ENCODE data around the gene CDKN2AIPNL. TPM values are rescaled to one million over a fixed set of nuclear protein-coding genes. Genes with fewer than 3 reads are reported as not detected.
"Not testable (repeated sequence)": the region's sequence is repeated elsewhere in the genome, so short reads cannot be mapped to it uniquely, and the experiment has no call there.

Gene CDKN2AIPNL
- total RNA-seq, 4 donors from 2014 or later: 17.9 to 19.9 (median 18.8) TPM

DNA sequence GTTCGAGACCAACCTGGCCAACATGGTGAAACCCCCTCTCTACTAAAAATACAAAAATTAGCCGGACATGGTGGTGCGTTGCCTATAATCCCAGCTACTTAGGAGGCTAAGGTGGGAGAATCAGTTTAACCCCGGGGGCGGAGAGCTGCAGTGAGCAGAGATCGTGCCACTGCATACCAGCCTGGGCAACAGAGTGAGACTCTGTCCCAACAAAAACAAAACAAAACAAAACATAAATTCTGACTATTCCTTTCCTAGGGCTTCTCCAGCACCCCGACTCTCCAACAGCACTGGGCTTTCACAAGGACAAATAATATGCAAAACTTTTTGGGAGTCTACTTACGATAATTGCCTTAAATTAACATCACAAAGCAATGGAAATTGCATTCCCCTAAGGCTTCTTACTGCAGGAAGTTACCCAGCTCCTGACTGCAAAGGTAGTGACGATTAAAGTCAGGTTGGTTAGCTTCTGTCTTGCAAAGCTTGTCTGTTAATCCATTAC is 15.9 kb upstream of the CDKN2AIPNL start:
- Histone ChIP-seq H3K9me3 (no peaks in the 10 kb centered on the region), H3K4me3 (no peak overlapping the region), H3K27me3 (no peaks in the 10 kb centered on the region), H3K27ac (replicated peaks in 1 of 4) (no peak overlapping the region), H3K4me1 (no peaks in the 10 kb centered on the region), H3K36me3 (no peaks in the 10 kb centered on the region)
- 68% methylated on average over 9 of the region's 9 CpGs for WGBS
- no peak for DNase-seq (ENCODE audit: extremely low spot score)
- intact Hi-C loops (cut with DNase I): no loop called here
- TF ChIP-seq, protein P1, sequence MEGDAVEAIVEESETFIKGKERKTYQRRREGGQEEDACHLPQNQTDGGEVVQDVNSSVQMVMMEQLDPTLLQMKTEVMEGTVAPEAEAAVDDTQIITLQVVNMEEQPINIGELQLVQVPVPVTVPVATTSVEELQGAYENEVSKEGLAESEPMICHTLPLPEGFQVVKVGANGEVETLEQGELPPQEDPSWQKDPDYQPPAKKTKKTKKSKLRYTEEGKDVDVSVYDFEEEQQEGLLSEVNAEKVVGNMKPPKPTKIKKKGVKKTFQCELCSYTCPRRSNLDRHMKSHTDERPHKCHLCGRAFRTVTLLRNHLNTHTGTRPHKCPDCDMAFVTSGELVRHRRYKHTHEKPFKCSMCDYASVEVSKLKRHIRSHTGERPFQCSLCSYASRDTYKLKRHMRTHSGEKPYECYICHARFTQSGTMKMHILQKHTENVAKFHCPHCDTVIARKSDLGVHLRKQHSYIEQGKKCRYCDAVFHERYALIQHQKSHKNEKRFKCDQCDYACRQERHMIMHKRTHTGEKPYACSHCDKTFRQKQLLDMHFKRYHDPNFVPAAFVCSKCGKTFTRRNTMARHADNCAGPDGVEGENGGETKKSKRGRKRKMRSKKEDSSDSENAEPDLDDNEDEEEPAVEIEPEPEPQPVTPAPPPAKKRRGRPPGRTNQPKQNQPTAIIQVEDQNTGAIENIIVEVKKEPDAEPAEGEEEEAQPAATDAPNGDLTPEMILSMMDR (IDR thresholded peaks at IDR 0.05): no peak
- no peak for TF ChIP-seq POLR2AphosphoS5 (IDR thresholded peaks at IDR 0.05)
- no peak for TF ChIP-seq POLR2A (IDR thresholded peaks at IDR 0.05; ENCODE audit: low read depth)
- TF ChIP-seq EP300 (IDR thresholded peaks at IDR 0.05): no peak

DNA sequence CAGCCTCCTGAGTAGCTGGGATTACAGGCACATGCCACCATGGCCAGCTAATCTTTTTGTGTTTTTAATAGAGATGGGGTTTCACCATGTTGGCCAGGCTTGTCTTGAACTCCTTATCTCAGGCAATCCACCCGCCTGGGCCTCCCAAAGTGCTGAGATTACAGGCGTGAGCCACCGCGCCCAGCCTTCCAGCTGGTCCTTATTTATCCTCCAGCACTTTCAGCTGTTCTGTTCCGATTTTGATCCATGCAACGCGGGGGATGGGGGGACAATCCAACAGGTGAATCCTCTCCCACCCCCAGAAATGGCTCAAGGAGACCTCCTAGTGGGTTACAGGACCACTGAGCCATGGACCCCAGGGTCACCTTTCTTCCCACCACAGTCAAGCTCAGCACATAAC is 14.7 kb upstream of the CDKN2AIPNL start:
- Histone ChIP-seq H3K36me3 (no peaks in the 10 kb centered on the region), H3K27ac (replicated peaks in 1 of 4) (no peak overlapping the region), H3K9me3 (no peaks in the 10 kb centered on the region), H3K4me1 (no peaks in the 10 kb centered on the region), H3K27me3 (no peaks in the 10 kb centered on the region), H3K4me3 (no peak overlapping the region)
- intact Hi-C loops (cut with DNase I): no loop called here
- no peak for TF ChIP-seq POLR2AphosphoS5 (IDR thresholded peaks at IDR 0.05)
- no peak for TF ChIP-seq EP300 (IDR thresholded peaks at IDR 0.05)
- TF ChIP-seq, protein P1 (IDR thresholded peaks at IDR 0.05): no peak
- TF ChIP-seq POLR2A (IDR thresholded peaks at IDR 0.05; ENCODE audit: low read depth): no peak
- WGBS: 84% methylated on average over 7 of the region's 7 CpGs
- DNase-seq (ENCODE audit: extremely low spot score): no peak

DNA sequence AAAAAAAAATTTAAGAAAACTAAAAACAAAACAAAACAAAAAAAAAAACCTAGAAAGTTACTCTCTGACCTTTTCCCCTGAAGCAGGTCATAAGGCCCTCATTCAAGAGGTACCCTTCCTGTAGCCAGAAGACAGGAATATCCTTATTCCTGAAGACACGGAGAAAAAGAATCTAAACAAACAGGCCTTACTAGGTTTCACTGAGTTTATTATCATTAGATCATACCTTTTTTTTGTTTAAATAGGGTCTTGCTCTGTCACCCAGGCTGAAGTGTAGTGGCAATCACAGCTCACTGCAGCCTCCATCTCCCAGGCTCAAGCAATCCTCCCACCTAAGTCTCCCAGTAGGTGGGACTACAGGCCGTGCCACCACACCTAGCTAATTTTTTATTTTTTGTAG is 11.7 kb upstream of the CDKN2AIPNL start:
- WGBS: 79% methylated on average over 2 of the region's 2 CpGs
- TF ChIP-seq EP300 (IDR thresholded peaks at IDR 0.05): no peak
- no peak for TF ChIP-seq POLR2AphosphoS5 (IDR thresholded peaks at IDR 0.05)
- TF ChIP-seq POLR2A (IDR thresholded peaks at IDR 0.05; ENCODE audit: low read depth): no peak
- TF ChIP-seq, protein P1 (IDR thresholded peaks at IDR 0.05): no peak
- intact Hi-C loops (cut with DNase I): no loop called here

DNA sequence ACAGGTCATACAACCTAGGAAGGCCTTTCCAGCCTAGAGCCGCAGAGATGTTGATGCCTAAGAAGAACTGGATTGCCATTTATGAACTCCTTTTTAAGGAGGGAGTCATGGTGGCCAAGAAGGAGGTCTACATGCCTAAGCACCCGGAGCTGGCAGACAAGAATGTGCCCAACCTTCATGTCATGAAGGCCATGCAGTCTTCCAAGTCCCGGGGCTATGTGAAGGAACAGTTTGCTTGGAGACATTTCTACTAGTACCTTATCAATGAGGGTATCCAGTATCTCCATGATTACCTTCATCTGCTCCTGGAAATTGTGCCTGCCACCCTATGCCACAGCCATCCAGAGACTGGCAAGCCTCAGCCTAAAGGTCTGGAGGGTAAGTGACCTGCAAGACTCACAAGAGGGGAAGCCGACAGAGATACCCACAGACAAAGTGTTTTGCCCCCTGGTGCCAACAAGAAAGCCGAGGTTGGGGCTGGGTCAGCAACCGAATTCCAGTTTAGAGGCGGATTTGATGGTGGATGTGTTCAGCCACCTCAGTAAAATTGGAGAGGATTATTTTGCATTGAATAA is 11.2 kb upstream of the CDKN2AIPNL start:
- H3K9me3 ChIP-seq: peaks cover 0 to 9% (median 3%) of the 10 kb centered on the region in 4 donors
- H3K27ac ChIP-seq (replicated peaks in 1 of 4): no peak overlapping the region
- TF ChIP-seq, protein P1 (IDR thresholded peaks at IDR 0.05): no peak
- TF ChIP-seq EP300 (IDR thresholded peaks at IDR 0.05) (no peak), POLR2A (IDR thresholded peaks at IDR 0.05; ENCODE audit: low read depth) (no peak), POLR2AphosphoS5 (IDR thresholded peaks at IDR 0.05) (no peak)
- no peaks in the 10 kb centered on the region for H3K4me1 ChIP-seq
- DNase-seq (ENCODE audit: extremely low spot score): no peak
- no peaks in the 10 kb centered on the region for H3K27me3 ChIP-seq
- H3K36me3 ChIP-seq: no peaks in the 10 kb centered on the region
- WGBS: 87% methylated on average over 6 of the region's 7 CpGs
- H3K4me3 ChIP-seq: no peak overlapping the region
- intact Hi-C loops (cut with DNase I): no loop called here

More for the DNA sequence above, 11.7 kb upstream of the CDKN2AIPNL start:
- Histone ChIP-seq H3K9me3 (peaks cover 0 to 9% (median 3%) of the 10 kb centered on the region in 4 donors), H3K27ac (replicated peaks in 1 of 4) (no peak overlapping the region), H3K4me3 (no peak overlapping the region), H3K36me3 (no peaks in the 10 kb centered on the region), H3K4me1 (no peaks in the 10 kb centered on the region), H3K27me3 (no peaks in the 10 kb centered on the region)
- no peak for DNase-seq (ENCODE audit: extremely low spot score)

DNA sequence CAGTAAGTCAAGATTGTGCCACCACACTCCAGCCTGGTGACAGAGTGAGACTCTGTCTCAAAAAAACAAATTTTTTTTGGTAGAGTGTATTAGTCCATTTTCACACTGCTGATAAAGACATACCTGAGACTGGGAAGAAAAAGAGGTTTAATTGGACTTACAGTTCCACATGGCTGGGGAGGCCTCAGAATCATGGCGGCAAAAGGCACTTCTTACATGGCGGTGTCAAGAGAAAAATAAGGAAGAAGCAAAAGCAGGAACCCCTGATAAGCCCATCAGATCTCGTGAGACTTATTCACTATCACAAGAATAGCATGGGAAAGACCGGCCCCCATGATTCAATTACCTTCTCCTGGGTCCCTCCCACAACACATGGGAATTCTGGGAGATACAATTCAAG is 9.4 kb upstream of the CDKN2AIPNL start:
- intact Hi-C loops (cut with DNase I); H3K4me1 ChIP-seq: not testable (repeated sequence)

More for the DNA sequence above, 9.4 kb upstream of the CDKN2AIPNL start:
- not testable (repeated sequence) for H3K9me3 ChIP-seq; H3K27ac ChIP-seq (replicated peaks in 1 of 4); H3K36me3 ChIP-seq; DNase-seq (ENCODE audit: extremely low spot score); H3K27me3 ChIP-seq; H3K4me3 ChIP-seq
- WGBS: 96% methylated on average over 4 of the region's 4 CpGs
